HepG2 (cell line): ENCODE data around the gene CARD19. TPM values are rescaled to one million over a fixed set of nuclear protein-coding genes. Genes with fewer than 3 reads are reported as not detected.

Source experiments
- BRF2 ChIP-seq: sonication (generic); formaldehyde crosslinking; IDR thresholded peaks from 2 replicates; pipeline ENCODE4 v1.8.1; 2022; ENCODE audit warnings: mild to moderate bottlenecking, missing genetic modification reagents
- CREM ChIP-seq, 2 experiments: sonication (generic) in 1 of 2; formaldehyde crosslinking in 1 of 2; IDR thresholded peaks; 2 replicates each; pipeline versions ENCODE4 v1.4.0 to v1.6.1; 2016 to 2020; ENCODE audit warnings: antibody characterized with exemption in 1 of 2, mild to moderate bottlenecking in 1 of 2, missing genetic modification reagents in 1 of 2
- ELK4 ChIP-seq: sonication (generic); formaldehyde crosslinking; IDR thresholded peaks from 2 replicates; pipeline ENCODE4 v1.9.0; 2021; ENCODE audit warnings: missing genetic modification reagents, borderline replicate concordance
- GATAD2A ChIP-seq: IDR thresholded peaks from 2 replicates; pipeline ENCODE4 v1.6.1; 2016
- HNF1B ChIP-seq: sonication (generic); formaldehyde crosslinking; IDR thresholded peaks from 2 replicates; pipeline ENCODE4 v1.5.1; 2020; ENCODE audit warnings: mild to moderate bottlenecking, moderate library complexity, missing genetic modification reagents
- KMT2B ChIP-seq: IDR thresholded peaks from 2 replicates; pipeline ENCODE4 v1.6.1; 2016; ENCODE audit warnings: missing genetic modification reagents, missing compliant biosample characterization
- LRRFIP1 ChIP-seq: sonication (generic); formaldehyde crosslinking; conservative IDR thresholded peaks from 2 replicates; pipeline ENCODE4 v1.4.0; 2020; ENCODE audit warnings: missing genetic modification reagents
- MTF2 ChIP-seq: sonication (generic); formaldehyde crosslinking; IDR thresholded peaks from 2 replicates; pipeline ENCODE4 v1.5.0; 2020; ENCODE audit warnings: missing genetic modification reagents, borderline replicate concordance
- MYC ChIP-seq: sonication (generic); formaldehyde crosslinking; IDR thresholded peaks from 2 replicates; pipeline ENCODE4 v1.9.0; 2021; ENCODE audit warnings: missing genetic modification reagents, borderline replicate concordance
- NFE2 ChIP-seq: sonication (generic); formaldehyde crosslinking; IDR thresholded peaks from 2 replicates; pipeline ENCODE4 v1.4.0; 2020; ENCODE audit warnings: missing genetic modification reagents
- NFE2L1 ChIP-seq: sonication (generic); formaldehyde crosslinking; IDR thresholded peaks from 2 replicates; pipeline ENCODE4 v1.4.0; 2020; ENCODE audit warnings: missing genetic modification reagents, mild to moderate bottlenecking, borderline replicate concordance
- SMARCE1 ChIP-seq: fragments of 450-650 bp; IDR thresholded peaks from 2 replicates; pipeline ENCODE4 v1.6.1; 2017; ENCODE audit warnings: borderline replicate concordance
- TARDBP ChIP-seq: sonication (generic); formaldehyde crosslinking; IDR thresholded peaks from 2 replicates; pipeline ENCODE4 v1.8.0; 2022; ENCODE audit warnings: mild to moderate bottlenecking, missing genetic modification reagents
- TFDP1 ChIP-seq: IDR thresholded peaks from 2 replicates; pipeline ENCODE4 v1.6.1; 2016; ENCODE audit warnings: missing compliant biosample characterization, missing genetic modification reagents, borderline replicate concordance
- TRIM24 ChIP-seq: sonication (generic); formaldehyde crosslinking; IDR thresholded peaks from 2 replicates; pipeline ENCODE4 v1.8.0; 2022; ENCODE audit warnings: mild to moderate bottlenecking, missing genetic modification reagents
- ZFP41 ChIP-seq: sonication (generic); formaldehyde crosslinking; IDR thresholded peaks from 2 replicates; pipeline ENCODE4 v1.4.0; 2020; ENCODE audit warnings: mild to moderate bottlenecking, missing genetic modification reagents, borderline replicate concordance
- ZNF460 ChIP-seq: sonication (generic); formaldehyde crosslinking; IDR thresholded peaks from 2 replicates; pipeline ENCODE4 v1.5.1; 2020; ENCODE audit warnings: missing genetic modification reagents, mild to moderate bottlenecking, borderline replicate concordance
- ZNF629 ChIP-seq: sonication (generic); formaldehyde crosslinking; conservative IDR thresholded peaks from 2 replicates; pipeline ENCODE4 v1.5.0; 2020; ENCODE audit warnings: missing genetic modification reagents
- ZNF691 ChIP-seq: sonication (generic); formaldehyde crosslinking; IDR thresholded peaks from 2 replicates; pipeline ENCODE4 v1.4.0; 2020; ENCODE audit warnings: missing genetic modification reagents, low read depth, mild to moderate bottlenecking, borderline replicate concordance
- polyA plus RNA-seq, 8 experiments: library from polyadenylated mRNA; depleted of rRNA in 3 of 8; stranded (reverse) in 7 of 8; unstranded in 1 of 8; fragments of >200 nt; fragmentation: Illumina TruSeq in 4 of 8; extraction: Trizol in 4 of 8; gene quantifications; 2 replicates each; pipeline versions ENCODE4 v1.2.1 to v1.2.3, GENCODE V29; 2011 to 2016; ENCODE audit warnings: low read depth in 4 of 8, missing spikeins in 1 of 8, mixed read lengths in 1 of 8; ENCODE audit not compliant: insufficient read depth in 1 of 8
- total RNA-seq, 5 experiments: library from RNA; depleted of rRNA; stranded (reverse); fragments of >200 nt; fragmentation: Illumina TruSeq; extraction: Trizol; gene quantifications; 2 replicates each; pipeline ENCODE4 v1.2.3, GENCODE V29; 2016; ENCODE audit warnings: low read depth in 1 of 5

The CARD19 gene
- total and polyA plus RNA-seq, 2 of the 13 experiments (the other 11 are each of a cell fraction or from before 2014, with no cell fraction given) = 18.4 to 47.2 TPM

- TF ChIP-seq TFDP1 (CRISPR knock-in tag) = no peak
- TF ChIP-seq ZNF460 (CRISPR knock-in tag) = no peak; the same call in 1 of the 2 replicates
- TF ChIP-seq MTF2 = no peak
- TF ChIP-seq ZNF629 = no peak
- no peak for TF ChIP-seq ZFP41 (CRISPR knock-in tag)
- TF ChIP-seq LRRFIP1 = no peak
- no peak for TF ChIP-seq SMARCE1
- no peak for TF ChIP-seq CREM (IDR thresholded peaks at IDR 0.05)
- TF ChIP-seq CREM (CRISPR knock-in tag; IDR thresholded peaks at IDR 0.05) = no peak
- TF ChIP-seq BRF2 (CRISPR knock-in tag) = no peak
- no peak for TF ChIP-seq TRIM24 (CRISPR knock-in tag)
- TF ChIP-seq KMT2B (CRISPR knock-in tag) = peak; percentile 40; the same call in 1 of the 2 replicates
- TF ChIP-seq GATAD2A = peak; percentile 64
- no peak for TF ChIP-seq NFE2L1 (CRISPR knock-in tag)
- no peak for TF ChIP-seq ELK4 (CRISPR knock-in tag)
- TF ChIP-seq NFE2 (CRISPR knock-in tag) = no peak
- no peak; the same call in 1 of the 2 replicates for TF ChIP-seq TARDBP
- peak; percentile 80 for TF ChIP-seq HNF1B (CRISPR knock-in tag)
- peak; percentile 28; the same call in 1 of the 2 replicates for TF ChIP-seq MYC (CRISPR knock-in tag)
- TF ChIP-seq ZNF691 (CRISPR knock-in tag) = peak; percentile 77; the same call in 1 of the 2 replicates
These were observed 63.8 kb downstream of the CARD19 start (continued) for GRCh38 chr9:93159601-93160471.
